ENCODE data around the gene KLRC1.
"Not testable (repeated sequence)": the region's sequence is repeated elsewhere in the genome, so short reads cannot be mapped to it uniquely, and the experiment has no call there.

DNA sequence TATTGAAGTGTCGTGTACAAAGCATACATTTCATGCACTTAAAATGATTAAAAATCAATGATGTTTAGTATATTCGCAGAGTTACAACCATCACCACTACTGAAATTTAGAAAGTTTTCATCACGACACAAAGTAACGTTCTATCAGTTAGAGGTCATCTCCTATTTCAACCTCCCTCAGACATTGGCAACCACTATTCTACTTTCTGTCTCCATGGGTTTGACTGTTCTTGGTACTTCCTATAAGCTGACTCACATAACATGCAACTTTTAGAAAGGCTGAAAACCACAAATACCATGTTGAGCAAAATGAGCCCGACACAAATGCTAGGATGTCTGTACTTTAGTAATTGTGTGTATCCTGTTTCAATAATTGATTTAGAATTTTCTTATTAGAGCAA is 7.1 kb downstream of the KLRC1 start:
- TF ChIP-seq, protein P1, sequence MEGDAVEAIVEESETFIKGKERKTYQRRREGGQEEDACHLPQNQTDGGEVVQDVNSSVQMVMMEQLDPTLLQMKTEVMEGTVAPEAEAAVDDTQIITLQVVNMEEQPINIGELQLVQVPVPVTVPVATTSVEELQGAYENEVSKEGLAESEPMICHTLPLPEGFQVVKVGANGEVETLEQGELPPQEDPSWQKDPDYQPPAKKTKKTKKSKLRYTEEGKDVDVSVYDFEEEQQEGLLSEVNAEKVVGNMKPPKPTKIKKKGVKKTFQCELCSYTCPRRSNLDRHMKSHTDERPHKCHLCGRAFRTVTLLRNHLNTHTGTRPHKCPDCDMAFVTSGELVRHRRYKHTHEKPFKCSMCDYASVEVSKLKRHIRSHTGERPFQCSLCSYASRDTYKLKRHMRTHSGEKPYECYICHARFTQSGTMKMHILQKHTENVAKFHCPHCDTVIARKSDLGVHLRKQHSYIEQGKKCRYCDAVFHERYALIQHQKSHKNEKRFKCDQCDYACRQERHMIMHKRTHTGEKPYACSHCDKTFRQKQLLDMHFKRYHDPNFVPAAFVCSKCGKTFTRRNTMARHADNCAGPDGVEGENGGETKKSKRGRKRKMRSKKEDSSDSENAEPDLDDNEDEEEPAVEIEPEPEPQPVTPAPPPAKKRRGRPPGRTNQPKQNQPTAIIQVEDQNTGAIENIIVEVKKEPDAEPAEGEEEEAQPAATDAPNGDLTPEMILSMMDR (IDR thresholded peaks at IDR 0.05): not testable (repeated sequence)
- not testable (repeated sequence) for TF ChIP-seq POLR2A (IDR thresholded peaks at IDR 0.05)
